DOHH2 (cell line): Measurements from ENCODE around the gene GSG1.

Experiments
- H3F3A ChIP-seq: fragments of 200-600 bp; sonication (generic), shearing (Covaris generic); 2 replicates; pipeline ENCODE4 v1.6.0; 2016; ENCODE audit warnings: antibody characterized with exemption, mild to moderate bottlenecking; ENCODE audit not compliant: control insufficient read depth, insufficient read depth
- H3K27ac ChIP-seq: fragments of 200-600 bp; sonication (generic); 2 replicates; pipeline ENCODE4 v1.5.1; 2014; ENCODE audit warnings: low read depth, mild to moderate bottlenecking, low read length, moderate library complexity
- H3K27me3 ChIP-seq: fragments of 200-600 bp; sonication (generic); 2 replicates; pipeline ENCODE4 v1.6.1; 2014; ENCODE audit warnings: mild to moderate bottlenecking, low read length, mixed read lengths; ENCODE audit not compliant: control insufficient read depth
- H3K36me3 ChIP-seq: fragments of 200-600 bp; sonication (generic); 2 replicates; pipeline ENCODE4 v1.6.1; 2014; ENCODE audit warnings: mild to moderate bottlenecking, low read length, moderate library complexity, mixed read lengths; ENCODE audit not compliant: control insufficient read depth
- H3K4me1 ChIP-seq: fragments of 200-600 bp; sonication (generic); 2 replicates; pipeline ENCODE4 v1.6.1; 2014; ENCODE audit warnings: mild to moderate bottlenecking, low read length, mixed read lengths; ENCODE audit not compliant: control insufficient read depth
- H3K4me2 ChIP-seq: fragments of 200-600 bp; sonication (generic); 2 replicates; pipeline ENCODE4 v1.6.0; 2014; ENCODE audit warnings: mild to moderate bottlenecking, low read length, moderate library complexity
- H3K4me3 ChIP-seq: fragments of 200-600 bp; sonication (generic); 2 replicates; pipeline ENCODE4 v1.5.1; 2014; ENCODE audit warnings: mild to moderate bottlenecking, low read length, mixed read lengths
- H3K79me2 ChIP-seq: fragments of 200-600 bp; sonication (generic); 2 replicates; pipeline ENCODE4 v1.6.1; 2014; ENCODE audit warnings: mild to moderate bottlenecking, low read length, mixed read lengths; ENCODE audit not compliant: control insufficient read depth
- H3K9me2 ChIP-seq: fragments of 200-600 bp; sonication (generic); replicated peaks from 2 replicates; pipeline ENCODE4 v1.6.1; 2014; ENCODE audit warnings: mild to moderate bottlenecking, low read length, mixed read lengths; ENCODE audit not compliant: control insufficient read depth
- H3K9me3 ChIP-seq: fragments of 200-600 bp; sonication (generic); 2 replicates; pipeline ENCODE4 v1.6.1; 2014; ENCODE audit warnings: antibody characterized with exemption, low read length, mixed read lengths; ENCODE audit not compliant: control insufficient read depth, insufficient read depth
- H4K20me1 ChIP-seq: fragments of 200-600 bp; sonication (generic); 2 replicates; pipeline ENCODE4 v1.6.0; 2014; ENCODE audit warnings: low read depth, mild to moderate bottlenecking, antibody characterized with exemption, low read length, moderate library complexity; ENCODE audit not compliant: control insufficient read depth, insufficient read depth
- CTCF ChIP-seq: fragments of 200-600 bp; sonication (generic); IDR thresholded peaks from one replicate; pipeline ENCODE4 v1.5.1; 2014; ENCODE audit warnings: antibody characterized with exemption, mild to moderate bottlenecking, low read depth, low read length; ENCODE audit not compliant: poor library complexity, severe bottlenecking
- EZH2phosphoT487 ChIP-seq: fragments of 200-600 bp; sonication (generic); IDR thresholded peaks from 2 replicates; pipeline ENCODE4 v1.6.1; 2017; ENCODE audit warnings: borderline replicate concordance, mild to moderate bottlenecking, antibody characterized with exemption, low read length, moderate library complexity, mixed read lengths

The GSG1 gene

GRCh38 chr12:13147688-13148484 lies 44.4 kb upstream of the GSG1 start:
- no peak overlapping the region for H3K27ac ChIP-seq
- 0 out of 2 replicates have a peak, but pooled peaks cover 6% of the 10 kb centered on the region for H3K4me1 ChIP-seq
- H3K4me3 ChIP-seq = no peak overlapping the region
- no peaks in the 10 kb centered on the region for H4K20me1 ChIP-seq
- H3K36me3 ChIP-seq = no peaks in the 10 kb centered on the region
- H3K4me2 ChIP-seq = no peak overlapping the region
- no peaks in the 10 kb centered on the region for H3K9me3 ChIP-seq
- TF ChIP-seq EZH2phosphoT487 (no peak), CTCF (no peak)
- no peaks in the 10 kb centered on the region for H3K79me2 ChIP-seq
- no peaks in the 10 kb centered on the region for H3K9me2 ChIP-seq
- no peaks in the 10 kb centered on the region; the same call in 1 of the 2 replicates for H3K27me3 ChIP-seq
- no peaks in the 10 kb centered on the region for H3F3A ChIP-seq

- Histone ChIP-seq H3K27me3 (no peaks in the 10 kb centered on the region), H3K9me3 (no peaks in the 10 kb centered on the region), H3K36me3 (no peaks in the 10 kb centered on the region), H4K20me1 (no peaks in the 10 kb centered on the region), H3K79me2 (no peaks in the 10 kb centered on the region), H3K4me1 (0 out of 2 replicates have a peak, but pooled peaks cover 6% of the 10 kb centered on the region), H3K9me2 (no peaks in the 10 kb centered on the region), H3F3A (no peaks in the 10 kb centered on the region), H3K4me2 (no peak overlapping the region), H3K27ac (no peak overlapping the region), H3K4me3 (no peak overlapping the region)
- TF ChIP-seq EZH2phosphoT487 (no peak), CTCF (no peak)
These were observed 43.0 kb upstream of the GSG1 start for GRCh38 chr12:13146336-13146938.

- Histone ChIP-seq H3K4me2 (no peak overlapping the region), H3K27ac (no peak overlapping the region), H3K4me3 (no peak overlapping the region), H3K79me2 (no peaks in the 10 kb centered on the region), H3K9me3 (no peaks in the 10 kb centered on the region), H3K27me3 (no peaks in the 10 kb centered on the region), H3K36me3 (no peaks in the 10 kb centered on the region), H3K9me2 (no peaks in the 10 kb centered on the region), H3F3A (no peaks in the 10 kb centered on the region), H3K4me1 (0 out of 2 replicates have a peak, but pooled peaks cover 6% of the 10 kb centered on the region), H4K20me1 (no peaks in the 10 kb centered on the region)
- TF ChIP-seq EZH2phosphoT487 = no peak
- no peak for TF ChIP-seq CTCF
These were observed 40.9 kb upstream of the GSG1 start for GRCh38 chr12:13144266-13144828.
